AG20443 (cell line): ENCODE measurements around the gene RAB9B.

Experiments
- DNase-seq: peaks from one replicate; pipeline ENCODE4 v3.0.0; 2012; ENCODE audit warnings: low spot score, mixed read lengths

Gene RAB9B

GRCh38 chrX:103811858-103812257 lies 20.2 kb downstream of the RAB9B start:
- DNase-seq, result no peak

DNA sequence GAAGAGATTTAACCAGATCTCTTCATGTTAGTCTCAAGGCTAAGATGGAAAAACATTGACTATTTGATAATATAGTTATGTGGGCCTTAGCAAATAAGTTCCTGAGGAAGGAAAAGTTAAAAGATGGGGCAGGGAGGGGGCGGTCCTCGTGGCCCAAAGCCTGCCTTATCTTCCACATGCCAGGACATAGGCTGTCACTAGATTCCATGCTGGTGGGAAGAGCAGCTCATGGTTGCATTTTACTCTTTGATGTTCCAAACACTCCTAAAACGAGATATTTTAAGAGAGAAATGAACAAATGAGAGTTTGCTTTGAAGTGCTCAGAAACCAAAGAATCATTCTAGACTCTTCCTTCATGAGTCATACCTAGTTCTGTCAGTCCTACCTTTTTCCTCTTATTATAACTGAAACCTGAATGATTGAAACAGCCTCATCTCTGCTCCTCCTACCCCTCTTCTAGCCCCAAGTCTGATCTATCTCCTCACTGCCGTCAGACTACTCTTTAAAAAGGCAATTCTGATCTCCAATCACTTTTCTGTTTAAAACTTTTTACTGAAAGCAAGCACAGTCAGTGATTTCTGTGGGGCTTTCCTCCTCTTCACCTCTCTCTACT lies 25.1 kb downstream of the RAB9B start:
- DNase-seq, result no peak

GRCh38 chrX:103805860-103806259 lies 26.2 kb downstream of the RAB9B start:
- no peak for DNase-seq

GRCh38 chrX:103800318-103800717 lies 31.7 kb downstream of the RAB9B start:
- DNase-seq, result no peak

GRCh38 chrX:103797691-103798090 lies 34.4 kb downstream of the RAB9B start:
- no peak for DNase-seq

DNA sequence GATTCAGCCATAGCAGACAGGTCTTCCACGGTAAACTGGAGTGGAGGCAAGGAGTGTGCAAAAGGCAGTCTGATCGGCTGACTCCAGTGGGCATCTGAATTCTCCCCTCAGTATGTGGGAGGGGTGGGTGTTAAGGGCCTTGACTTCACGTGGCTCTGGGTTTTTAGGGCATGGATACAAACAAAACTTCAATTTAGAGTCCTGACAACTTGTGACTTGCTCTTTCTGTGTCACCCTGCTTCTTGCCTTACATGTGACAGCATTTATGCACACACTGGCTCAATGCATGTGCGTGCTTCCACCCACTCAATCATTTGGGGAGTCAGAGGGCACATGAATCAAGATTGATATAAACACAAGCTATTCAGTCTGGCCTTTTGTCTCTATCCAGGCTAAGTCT lies 37.9 kb downstream of the RAB9B start:
- DNase-seq, result no peak

GRCh38 chrX:103793545-103793940 lies 38.5 kb downstream of the RAB9B start:
- DNase-seq, result no peak

DNA sequence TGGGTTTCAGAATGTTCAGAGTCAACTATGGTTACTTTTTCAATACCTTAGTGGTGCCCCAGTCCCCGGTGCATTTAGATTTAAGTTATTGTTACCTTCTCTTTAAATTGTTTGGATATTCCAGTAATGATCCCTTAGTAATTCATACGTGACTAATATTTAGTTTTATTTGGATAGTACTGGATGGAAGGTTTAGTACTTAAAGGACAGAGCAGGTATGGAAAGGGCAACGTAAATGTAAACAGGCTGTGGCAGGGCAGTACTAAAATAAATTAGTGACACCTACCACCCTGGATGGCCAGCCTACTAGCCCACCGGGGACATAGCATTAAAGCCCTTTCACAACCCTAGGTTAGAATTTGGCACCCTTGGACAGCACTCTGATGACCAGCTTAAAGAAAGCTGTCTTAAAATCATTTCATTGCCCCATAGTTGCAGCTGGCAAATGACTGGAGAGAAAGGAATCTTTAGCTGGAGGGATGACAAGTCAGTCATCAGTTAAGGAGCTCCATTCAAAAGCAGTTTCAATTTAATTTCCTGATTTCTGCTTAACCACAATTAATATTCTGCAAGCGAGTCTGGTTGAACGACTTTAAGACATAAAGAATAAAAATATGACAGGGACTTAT lies 39.0 kb downstream of the RAB9B start:
- DNase-seq, result peak; percentile 47

- no peak for DNase-seq
These were observed 40.1 kb downstream of the RAB9B start for GRCh38 chrX:103791826-103792485.

DNA sequence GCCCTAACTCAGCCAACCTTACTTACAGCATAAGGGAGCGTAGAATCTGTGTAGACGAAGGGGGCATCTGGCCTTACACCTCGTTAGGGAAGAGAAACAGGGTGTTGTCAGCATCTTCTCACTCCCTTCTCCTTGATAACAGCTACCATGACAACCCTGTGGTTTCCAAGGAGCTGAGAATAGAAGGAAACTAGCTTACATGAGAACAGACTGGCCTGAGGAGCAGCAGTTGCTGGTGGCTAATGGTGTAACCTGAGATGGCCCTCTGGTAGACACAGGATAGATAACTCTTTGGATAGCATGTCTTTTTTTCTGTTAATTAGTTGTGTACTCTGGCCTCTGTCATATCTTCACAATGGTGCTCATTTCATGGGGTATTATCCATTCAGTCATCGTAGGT lies 40.8 kb downstream of the RAB9B start:
- no peak for DNase-seq

DNA sequence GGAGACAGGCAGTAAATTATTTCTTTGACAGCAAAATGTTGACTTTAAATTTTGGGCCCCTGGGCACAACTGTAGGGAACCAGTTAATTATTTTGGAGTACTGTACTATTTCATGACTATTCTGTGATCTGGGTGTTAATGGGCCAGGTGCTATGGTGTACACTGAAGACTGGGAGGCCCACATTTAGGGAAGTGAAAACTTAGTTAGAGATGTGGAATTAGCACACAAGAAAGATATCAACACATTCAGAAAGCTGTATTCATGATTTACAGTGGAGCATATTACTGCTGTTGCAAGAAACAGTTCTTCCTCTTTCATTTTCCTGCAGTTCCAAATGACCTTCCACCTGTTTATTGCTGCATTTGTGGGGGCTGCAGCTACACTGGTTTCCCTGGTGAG lies 43.1 kb downstream of the RAB9B start:
- DNase-seq, result no peak

DNA sequence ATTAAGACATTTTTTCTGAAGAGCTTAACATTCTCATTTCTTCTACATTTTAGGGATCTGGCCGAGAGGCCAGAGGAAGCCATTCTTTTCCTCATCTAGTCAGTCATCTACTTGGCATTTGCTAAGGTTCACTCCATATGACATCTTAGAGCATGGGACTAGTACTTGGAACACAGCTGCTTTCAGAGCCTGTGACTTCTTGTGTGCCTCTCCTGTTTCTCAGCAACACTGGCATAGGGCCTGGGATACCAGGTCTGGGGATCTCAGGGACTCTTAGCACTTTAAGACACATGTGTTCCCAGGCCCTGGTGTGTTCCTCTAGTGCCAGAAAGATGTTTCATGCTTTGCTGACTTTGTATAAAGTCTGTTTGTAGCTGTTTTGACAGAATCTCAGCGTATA lies 48.1 kb downstream of the RAB9B start:
- DNase-seq, result no peak

DNA sequence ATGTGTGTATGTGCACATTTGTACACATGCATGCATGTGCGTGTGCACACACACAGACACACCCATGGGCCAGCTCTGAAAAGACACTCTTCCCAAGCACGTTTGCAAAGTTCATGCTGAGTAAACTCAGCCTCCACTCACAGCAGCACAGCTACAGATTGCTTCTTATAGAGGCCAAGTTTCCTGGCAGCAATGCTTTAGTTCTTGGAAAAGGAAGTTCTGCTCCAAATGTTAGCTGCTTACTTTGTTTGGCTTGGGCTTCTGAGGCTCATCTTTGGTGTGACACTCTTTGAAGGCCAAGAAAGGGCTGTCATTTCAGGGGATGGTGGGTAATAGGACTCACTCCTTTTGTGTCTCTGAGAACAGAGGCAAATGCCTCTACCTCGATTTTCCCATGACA lies 48.9 kb downstream of the RAB9B start:
- no peak for DNase-seq

DNA sequence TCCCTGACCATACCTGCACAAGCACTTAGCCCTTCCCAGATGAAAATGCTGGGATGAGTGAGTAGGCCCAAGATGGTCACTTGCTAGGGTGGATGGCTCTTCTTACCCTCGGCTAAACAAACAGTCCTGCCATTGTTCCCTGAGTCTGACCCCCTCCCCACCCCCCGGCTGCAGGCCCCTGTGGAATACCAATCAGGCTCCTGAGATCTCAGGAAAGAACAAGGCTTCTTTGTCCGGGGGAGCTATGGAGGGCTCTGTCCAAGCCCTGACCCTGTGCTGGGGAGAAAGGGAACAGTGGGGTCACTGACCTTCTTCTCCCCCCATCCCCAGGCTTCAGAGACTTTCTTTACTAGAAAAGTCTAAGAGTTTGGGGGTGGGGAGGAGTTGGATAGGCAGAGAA lies 49.4 kb downstream of the RAB9B start:
- DNase-seq, result no peak

GRCh38 chrX:103781706-103782105 lies 50.4 kb downstream of the RAB9B start:
- no peak for DNase-seq

DNA sequence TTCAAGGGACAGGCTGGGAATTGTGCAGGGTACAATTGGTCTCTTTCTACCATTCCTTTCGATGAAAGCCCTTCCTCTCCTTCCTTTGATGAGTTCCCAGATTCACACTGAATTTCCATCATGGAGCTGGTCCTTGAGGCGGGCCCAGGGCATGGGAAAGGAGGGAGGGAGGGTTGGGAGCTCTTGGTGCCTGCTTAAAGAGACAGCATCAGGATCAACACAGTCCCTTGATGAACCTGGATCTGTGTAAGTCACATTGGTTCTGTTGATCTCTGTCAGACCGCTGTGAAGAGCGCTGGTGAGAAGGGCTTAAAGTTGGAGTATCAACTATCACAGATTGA lies 51.0 kb downstream of the RAB9B start:
- no peak for DNase-seq

DNA sequence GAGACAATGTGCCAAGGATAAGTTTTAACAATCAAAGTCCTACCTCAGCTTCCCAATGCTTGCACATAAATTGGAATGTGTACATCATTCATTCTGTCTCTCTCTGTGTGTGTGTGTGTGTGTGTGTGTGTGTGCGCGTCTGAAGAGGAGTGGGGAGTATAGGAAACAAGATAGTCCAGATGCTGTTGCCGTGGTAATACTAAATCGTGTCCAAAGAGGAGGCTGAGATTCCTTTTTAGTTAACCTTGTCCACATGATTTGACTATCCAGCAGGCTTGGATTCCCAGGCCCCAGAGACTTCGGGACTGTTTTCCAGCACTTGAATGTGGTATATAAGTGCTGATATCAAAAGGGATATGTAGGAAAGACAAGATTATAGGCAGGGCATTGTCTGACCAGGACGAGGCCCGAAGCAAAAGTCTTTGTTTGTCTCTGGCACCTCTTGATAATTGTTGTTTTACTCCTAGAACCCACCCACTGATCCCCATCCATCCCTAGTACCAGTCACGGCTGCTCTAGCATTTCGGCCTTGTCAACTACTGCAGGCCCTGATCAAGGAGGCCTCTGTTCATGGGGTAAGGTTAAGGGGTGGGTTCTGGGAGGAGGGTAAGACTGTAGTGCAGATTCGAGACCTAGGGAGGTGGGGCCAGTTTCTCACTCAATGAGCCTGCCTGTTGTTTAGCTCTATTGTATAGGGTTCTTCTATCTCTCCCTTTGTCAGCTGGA lies 51.6 kb downstream of the RAB9B start:
- no peak for DNase-seq

GRCh38 chrX:103779141-103779789 lies 52.8 kb downstream of the RAB9B start:
- DNase-seq, result no peak

DNA sequence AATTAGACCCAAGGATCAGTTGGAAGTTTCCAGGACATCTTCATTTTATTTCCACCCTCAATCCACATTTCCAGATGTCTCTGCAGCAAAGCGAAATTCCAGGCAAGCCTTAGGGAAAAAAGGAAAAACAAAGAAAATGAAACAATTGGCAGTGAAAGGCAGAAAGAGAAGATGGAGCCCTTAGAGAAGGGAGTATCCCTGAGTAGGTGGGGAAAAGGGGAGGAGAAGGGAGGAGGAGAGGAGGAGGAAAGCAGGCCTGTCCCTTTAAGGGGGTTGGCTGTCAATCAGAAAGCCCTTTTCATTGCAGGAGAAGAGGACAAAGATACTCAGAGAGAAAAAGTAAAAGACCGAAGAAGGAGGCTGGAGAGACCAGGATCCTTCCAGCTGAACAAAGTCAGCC lies 55.5 kb downstream of the RAB9B start, which contains the start of gene PLP1:
Gene PLP1 (plus strand): TSS at position 295 of the 400 bp plus-strand sequence. CDS start 156 bp downstream, outside the sequence.
- DNase-seq, result no peak

GRCh38 chrX:103774070-103774642 lies 57.9 kb downstream of the RAB9B start:
- DNase-seq, result peak; percentile 46

DNA sequence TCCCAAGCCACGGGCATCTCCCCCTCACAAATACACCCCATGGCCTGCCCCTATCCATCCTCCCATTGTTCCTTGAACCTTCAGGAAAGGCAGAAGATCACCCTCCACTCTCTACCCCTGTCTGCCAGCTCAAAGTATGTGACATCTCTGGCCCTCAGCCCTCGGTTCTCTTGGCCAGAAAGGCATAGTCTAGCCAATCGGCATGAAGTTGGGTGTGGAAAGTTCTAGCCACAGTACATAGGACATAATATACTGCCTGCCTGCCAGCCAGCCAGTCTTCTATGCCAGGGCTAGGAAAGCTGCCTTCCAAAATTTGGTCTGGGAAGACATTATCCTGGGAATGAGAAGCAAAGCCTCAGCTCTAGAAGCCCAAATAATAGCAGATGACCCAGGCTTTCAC lies 58.6 kb downstream of the RAB9B start:
- no peak for DNase-seq
